ENCODE results near the gene GBA3.

GBA3 gene

GRCh38 chr4:22787753-22788375 is 95.1 kb downstream of the GBA3 start:
- DNase-seq: no peak

- DNase-seq: no peak
Observed at GRCh38 chr4:22790631-22791030, 97.9 kb downstream of the GBA3 start.

GRCh38 chr4:22794732-22795131 is 102.0 kb downstream of the GBA3 start:
- no peak for DNase-seq

- no peak for DNase-seq
Observed at GRCh38 chr4:22801391-22801790, 108.7 kb downstream of the GBA3 start.

- DNase-seq: no peak
Observed at GRCh38 chr4:22802876-22803275, 110.1 kb downstream of the GBA3 start.

- no peak for DNase-seq
Observed at GRCh38 chr4:22803512-22803911, 110.8 kb downstream of the GBA3 start.

- no peak for DNase-seq
Observed at GRCh38 chr4:22814906-22815305, 122.2 kb downstream of the GBA3 start.

GRCh38 chr4:22824091-22824490 is 131.4 kb downstream of the GBA3 start:
- no peak for DNase-seq

GRCh38 chr4:22842360-22843018 is 149.8 kb downstream of the GBA3 start:
- no peak for DNase-seq

- DNase-seq: no peak
Observed at GRCh38 chr4:22848332-22848731, 155.6 kb downstream of the GBA3 start.

- no peak for DNase-seq
Observed at GRCh38 chr4:22850055-22850454, 157.3 kb downstream of the GBA3 start.

GRCh38 chr4:22850630-22851029 is 157.9 kb downstream of the GBA3 start:
- DNase-seq: no peak

- no peak for DNase-seq
Observed at GRCh38 chr4:22857411-22857810, 164.7 kb downstream of the GBA3 start.

- no peak for DNase-seq
Observed at GRCh38 chr4:22859318-22859717, 166.6 kb downstream of the GBA3 start.

All from cortex of kidney (tissue), 1 donor.